GM15510 (cell line): ENCODE data around the gene CCDC110.

ENCODE experiments used
- POLR2A ChIP-seq: IDR thresholded peaks from 3 replicates; pipeline ENCODE4 v1.6.1; 2011; ENCODE audit warnings: borderline replicate concordance; ENCODE audit not compliant: insufficient read length; ENCODE audit errors: extremely low read depth

CCDC110 gene

DNA sequence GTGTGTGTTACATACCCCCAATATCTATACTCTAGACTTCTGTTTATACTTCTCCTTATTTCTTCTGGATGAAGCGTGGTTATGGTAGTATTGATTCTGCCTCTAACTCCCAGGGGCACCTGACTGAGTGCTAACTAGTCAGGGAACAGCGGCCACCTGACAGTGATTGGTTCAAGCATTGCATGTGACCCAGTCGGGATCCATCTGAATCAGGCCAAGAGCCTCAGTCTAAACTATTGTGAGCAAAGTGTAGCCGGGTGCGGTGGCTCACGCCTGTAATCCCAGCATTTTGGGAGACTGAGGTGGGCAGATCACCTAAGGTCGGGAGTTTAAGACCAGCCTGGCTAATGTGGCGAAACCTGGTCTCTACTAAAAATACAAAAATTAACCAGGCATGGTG lies 10.0 kb downstream of the CCDC110 start:
- no peak for TF ChIP-seq POLR2A

- no peak for TF ChIP-seq POLR2A
These were observed 14.4 kb downstream of the CCDC110 start for GRCh38 chr4:185457136-185457535.

GRCh38 chr4:185456131-185456530 lies 15.4 kb downstream of the CCDC110 start:
- TF ChIP-seq POLR2A = no peak

- no peak for TF ChIP-seq POLR2A
These were observed 26.3 kb downstream of the CCDC110 start for GRCh38 chr4:185445209-185445608.

DNA sequence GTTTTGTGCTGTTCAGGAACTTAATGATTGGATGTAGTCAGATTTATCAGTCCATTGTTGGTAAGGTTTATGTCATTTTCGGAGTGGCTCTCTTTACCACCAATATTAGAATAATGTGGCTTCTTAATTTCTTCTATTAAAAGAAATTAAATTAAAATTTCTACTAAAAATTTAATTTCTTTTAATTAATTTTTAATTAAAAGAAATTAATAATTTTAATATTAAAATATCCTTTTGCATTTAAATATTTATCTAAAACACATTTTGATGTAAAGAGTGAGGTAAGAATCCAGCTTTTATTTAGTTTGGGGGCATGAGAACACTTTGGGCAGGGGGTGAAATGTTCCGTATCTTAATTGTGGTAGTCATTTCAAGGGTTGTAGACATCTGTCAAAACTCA lies 30.1 kb downstream of the CCDC110 start:
- no peak for TF ChIP-seq POLR2A

GRCh38 chr4:185437809-185438208 lies 33.7 kb downstream of the CCDC110 start:
- TF ChIP-seq POLR2A = no peak

DNA sequence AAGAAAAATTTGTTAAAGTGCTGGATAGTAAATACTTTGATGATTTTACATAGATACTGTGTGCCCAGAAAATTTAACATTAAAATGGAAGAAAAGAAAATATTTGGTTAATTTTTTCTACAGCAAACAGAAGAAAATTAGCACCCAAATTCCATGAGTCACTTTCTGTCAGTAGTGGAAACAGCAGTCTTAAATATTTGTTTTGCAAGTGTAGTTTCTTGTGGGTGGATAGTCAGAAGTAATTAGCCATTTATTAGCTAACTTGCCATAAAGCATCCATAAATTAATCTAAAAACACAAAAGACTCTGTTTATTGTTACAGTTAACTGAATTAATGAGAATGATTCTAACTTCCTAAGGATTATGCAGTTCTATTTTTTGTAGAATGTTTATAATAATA lies 36.1 kb downstream of the CCDC110 start:
- no peak for TF ChIP-seq POLR2A

DNA sequence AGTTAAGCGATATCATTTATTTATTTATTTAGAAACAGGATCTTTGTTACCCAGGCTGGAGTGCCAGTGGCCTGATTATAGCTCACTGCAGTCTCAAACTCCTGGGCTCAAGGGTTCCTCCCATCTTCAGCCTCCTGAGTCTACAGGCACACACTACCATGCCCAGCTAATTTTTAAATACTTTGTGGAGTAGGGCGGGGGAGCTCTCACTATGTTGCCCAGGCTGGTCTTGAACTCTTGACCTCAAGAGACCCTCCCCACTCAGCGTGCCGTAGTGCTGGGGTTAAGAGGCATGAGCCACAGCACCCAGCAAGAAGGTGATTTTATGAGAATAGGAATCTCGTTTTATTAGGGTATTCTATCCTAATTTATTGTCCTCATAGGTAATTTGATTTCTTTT lies 41.9 kb downstream of the CCDC110 start:
- TF ChIP-seq POLR2A = no peak

GRCh38 chr4:185426960-185427688 lies 44.4 kb downstream of the CCDC110 start:
- no peak for TF ChIP-seq POLR2A

DNA sequence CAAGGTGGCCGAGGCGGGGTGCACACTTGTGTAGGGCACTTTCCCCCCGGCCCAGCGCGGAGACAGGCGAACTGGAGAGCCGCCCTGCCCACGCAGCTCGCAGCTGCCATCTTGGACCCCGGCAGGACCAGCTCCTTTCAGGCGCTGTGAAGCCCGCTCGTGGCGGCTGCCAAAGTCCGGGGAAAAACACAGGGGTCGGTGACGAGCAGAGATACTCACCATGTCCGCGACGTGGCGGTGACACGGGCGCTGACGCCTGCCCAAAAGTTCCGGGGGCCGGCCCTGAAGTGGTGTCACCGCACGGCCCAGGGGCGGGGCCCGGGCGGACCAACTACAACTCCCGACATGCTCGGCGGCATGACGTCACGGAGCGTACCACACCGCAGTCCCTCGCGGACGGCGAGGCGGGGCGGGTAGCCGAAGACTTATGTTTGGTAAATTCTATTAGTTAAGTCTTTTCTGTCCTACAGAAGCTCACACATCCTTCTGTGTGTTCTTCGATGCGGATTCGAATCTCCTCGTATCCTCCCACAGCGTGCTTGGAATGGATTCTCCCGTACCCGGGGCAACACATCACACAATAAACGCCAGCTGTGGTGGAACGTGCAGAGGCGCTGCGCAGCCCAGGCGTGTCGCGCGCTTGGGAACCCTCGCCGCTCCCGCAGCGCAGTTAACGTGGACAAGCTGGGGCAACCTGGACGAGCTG lies 45.7 kb downstream of the CCDC110 start, which contains the start of gene UFSP2:
Gene UFSP2, minus strand, starts transcription at position 318 of the 706 bp plus-strand sequence. Its CDS starts 96 bp downstream, at position 222.
- TF ChIP-seq POLR2A = peak; percentile 39

DNA sequence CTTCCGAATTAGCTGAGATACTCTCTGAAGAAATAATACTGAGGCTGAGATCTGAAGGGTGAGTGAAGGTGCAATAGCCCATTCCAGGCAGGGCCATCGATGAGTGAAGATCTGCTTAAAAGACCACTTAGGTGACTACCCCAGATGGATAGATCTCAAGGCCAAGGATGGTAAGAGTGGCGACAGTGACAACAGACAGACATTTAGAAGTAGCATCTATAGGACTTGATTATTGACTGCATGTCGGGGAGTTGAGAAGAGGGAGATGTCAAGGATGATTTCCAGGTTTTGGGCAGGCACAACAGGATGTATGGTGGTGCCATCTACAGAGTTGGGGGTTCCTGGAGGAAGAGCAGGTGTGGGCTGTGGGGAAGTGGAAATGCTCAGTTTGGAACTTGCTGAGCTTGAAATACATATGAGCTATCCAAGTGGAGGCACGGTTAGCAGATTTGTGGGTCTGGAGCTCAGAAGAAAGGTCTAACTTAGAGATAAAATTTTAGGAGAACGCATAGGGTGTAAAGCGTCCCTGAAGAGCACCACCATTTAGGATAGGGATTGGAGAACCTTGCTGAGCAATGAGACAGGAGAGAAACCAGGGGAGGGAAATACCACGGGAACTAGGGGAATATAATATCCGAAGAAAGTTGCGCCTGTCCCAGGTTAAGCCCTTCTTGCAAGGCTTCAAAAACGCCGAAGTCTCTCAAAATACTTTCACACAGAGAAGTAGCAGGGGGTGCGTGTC lies 46.5 kb downstream of the CCDC110 start:
- TF ChIP-seq POLR2A = no peak

- TF ChIP-seq POLR2A = no peak
These were observed 50.0 kb downstream of the CCDC110 start for GRCh38 chr4:185421366-185422124.

GRCh38 chr4:185416955-185417354 lies 54.6 kb downstream of the CCDC110 start:
- TF ChIP-seq POLR2A = no peak

- no peak for TF ChIP-seq POLR2A
These were observed 59.1 kb downstream of the CCDC110 start for GRCh38 chr4:185412412-185412811.

DNA sequence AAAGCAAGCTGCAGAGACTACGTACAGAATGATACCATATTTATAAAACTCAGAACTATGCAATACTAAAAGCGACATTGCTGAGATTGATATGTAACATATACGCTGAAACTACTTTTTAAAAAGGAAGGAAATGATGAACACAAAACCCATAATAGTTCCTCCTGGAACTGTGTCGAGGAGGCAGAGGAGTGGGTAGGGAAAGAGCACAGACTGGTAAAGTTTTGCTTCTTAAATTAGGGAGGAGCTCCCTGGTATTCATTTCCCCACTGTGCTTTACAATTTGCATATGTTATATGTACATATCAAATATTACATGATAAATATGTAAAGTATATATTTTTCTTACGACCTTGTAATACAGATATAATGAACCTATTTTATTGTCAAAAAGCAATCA lies 59.7 kb downstream of the CCDC110 start:
- no peak for TF ChIP-seq POLR2A
